HepG2 (cell line): ENCODE data around the gene HOXA13. TPM values are rescaled to one million over a fixed set of nuclear protein-coding genes. Genes with fewer than 3 reads are reported as not detected.

Source experiments
- ATF3 ChIP-seq: sonication (generic); formaldehyde crosslinking; IDR thresholded peaks from 2 replicates; pipeline ENCODE4 v1.4.0; 2020; ENCODE audit warnings: missing genetic modification reagents
- EEA1 ChIP-seq: sonication (generic); formaldehyde crosslinking; IDR thresholded peaks from 2 replicates; pipeline ENCODE4 v1.5.1; 2020; ENCODE audit warnings: mild to moderate bottlenecking, missing genetic modification reagents, borderline replicate concordance
- HOXA3 ChIP-seq: sonication (generic); formaldehyde crosslinking; IDR thresholded peaks from 2 replicates; pipeline ENCODE4 v1.5.0; 2020; ENCODE audit warnings: missing genetic modification reagents
- PAF1 ChIP-seq: IDR thresholded peaks from 2 replicates; pipeline ENCODE4 v1.6.1; 2016; ENCODE audit warnings: missing genetic modification reagents, missing compliant biosample characterization
- ZFY ChIP-seq: sonication (generic); formaldehyde crosslinking; IDR thresholded peaks from 2 replicates; pipeline ENCODE4 v1.4.0; 2020; ENCODE audit warnings: missing genetic modification reagents
- ZNF274 ChIP-seq: sonication (generic); formaldehyde crosslinking; IDR thresholded peaks from 2 replicates; pipeline ENCODE4 v1.5.1; 2020; ENCODE audit warnings: mild to moderate bottlenecking, missing genetic modification reagents
- ZNF7 ChIP-seq: IDR thresholded peaks from 2 replicates; pipeline ENCODE4 v1.6.1; 2016; ENCODE audit warnings: missing biosample characterization, missing genetic modification reagents
- polyA plus RNA-seq, 8 experiments: library from polyadenylated mRNA; depleted of rRNA in 3 of 8; stranded (reverse) in 7 of 8; unstranded in 1 of 8; fragments of >200 nt; fragmentation: Illumina TruSeq in 4 of 8; extraction: Trizol in 4 of 8; gene quantifications; 2 replicates each; pipeline versions ENCODE4 v1.2.1 to v1.2.3, GENCODE V29; 2011 to 2016; ENCODE audit warnings: low read depth in 4 of 8, missing spikeins in 1 of 8, mixed read lengths in 1 of 8; ENCODE audit not compliant: insufficient read depth in 1 of 8
- total RNA-seq, 5 experiments: library from RNA; depleted of rRNA; stranded (reverse); fragments of >200 nt; fragmentation: Illumina TruSeq; extraction: Trizol; gene quantifications; 2 replicates each; pipeline ENCODE4 v1.2.3, GENCODE V29; 2016; ENCODE audit warnings: low read depth in 1 of 5
- TF ChIP-seq, protein P1 (sequence below): sonication (generic); formaldehyde crosslinking; conservative IDR thresholded peaks from 2 replicates; pipeline ENCODE4 v1.4.0; 2020; ENCODE audit warnings: missing genetic modification reagents
- TF ChIP-seq, protein P2 (sequence below): sonication (generic); formaldehyde crosslinking; IDR thresholded peaks from 2 replicates; pipeline ENCODE4 v1.5.0; 2020; ENCODE audit warnings: mild to moderate bottlenecking, low read depth, missing genetic modification reagents, borderline replicate concordance
- TF ChIP-seq, protein P3 (sequence below): sonication (generic); formaldehyde crosslinking; IDR thresholded peaks from 2 replicates; pipeline ENCODE4 v1.5.0; 2020; ENCODE audit warnings: missing genetic modification reagents

HOXA13 gene
- total and polyA plus RNA-seq, 2 of the 13 experiments (the other 11 are each of a cell fraction or from before 2014, with no cell fraction given) = 0.01 to 0.04 TPM

GRCh38 chr7:27156508-27156898 lies 43.4 kb downstream of the HOXA13 start, which contains the start of gene HOXA7 (continued):
- TF ChIP-seq ATF3 (CRISPR knock-in tag) (no peak), ZFY (CRISPR knock-in tag) (no peak), EEA1 (CRISPR knock-in tag) (no peak), ZNF7 (CRISPR knock-in tag) (no peak), ZNF274 (CRISPR knock-in tag) (no peak), HOXA3 (CRISPR knock-in tag) (no peak), PAF1 (no peak)
- TF ChIP-seq, protein P1, sequence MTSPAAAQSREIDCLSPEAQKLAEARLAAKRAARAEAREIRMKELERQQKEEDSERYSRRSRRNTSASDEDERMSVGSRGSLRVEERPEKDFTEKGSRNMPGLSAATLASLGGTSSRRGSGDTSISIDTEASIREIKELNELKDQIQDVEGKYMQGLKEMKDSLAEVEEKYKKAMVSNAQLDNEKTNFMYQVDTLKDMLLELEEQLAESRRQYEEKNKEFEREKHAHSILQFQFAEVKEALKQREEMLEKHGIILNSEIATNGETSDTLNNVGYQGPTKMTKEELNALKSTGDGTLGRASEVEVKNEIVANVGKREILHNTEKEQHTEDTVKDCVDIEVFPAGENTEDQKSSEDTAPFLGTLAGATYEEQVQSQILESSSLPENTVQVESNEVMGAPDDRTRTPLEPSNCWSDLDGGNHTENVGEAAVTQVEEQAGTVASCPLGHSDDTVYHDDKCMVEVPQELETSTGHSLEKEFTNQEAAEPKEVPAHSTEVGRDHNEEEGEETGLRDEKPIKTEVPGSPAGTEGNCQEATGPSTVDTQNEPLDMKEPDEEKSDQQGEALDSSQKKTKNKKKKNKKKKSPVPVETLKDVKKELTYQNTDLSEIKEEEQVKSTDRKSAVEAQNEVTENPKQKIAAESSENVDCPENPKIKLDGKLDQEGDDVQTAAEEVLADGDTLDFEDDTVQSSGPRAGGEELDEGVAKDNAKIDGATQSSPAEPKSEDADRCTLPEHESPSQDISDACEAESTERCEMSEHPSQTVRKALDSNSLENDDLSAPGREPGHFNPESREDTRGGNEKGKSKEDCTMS = no peak
- TF ChIP-seq, protein P2, sequence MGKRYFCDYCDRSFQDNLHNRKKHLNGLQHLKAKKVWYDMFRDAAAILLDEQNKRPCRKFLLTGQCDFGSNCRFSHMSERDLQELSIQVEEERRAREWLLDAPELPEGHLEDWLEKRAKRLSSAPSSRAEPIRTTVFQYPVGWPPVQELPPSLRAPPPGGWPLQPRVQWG = no peak
- TF ChIP-seq, protein P3, sequence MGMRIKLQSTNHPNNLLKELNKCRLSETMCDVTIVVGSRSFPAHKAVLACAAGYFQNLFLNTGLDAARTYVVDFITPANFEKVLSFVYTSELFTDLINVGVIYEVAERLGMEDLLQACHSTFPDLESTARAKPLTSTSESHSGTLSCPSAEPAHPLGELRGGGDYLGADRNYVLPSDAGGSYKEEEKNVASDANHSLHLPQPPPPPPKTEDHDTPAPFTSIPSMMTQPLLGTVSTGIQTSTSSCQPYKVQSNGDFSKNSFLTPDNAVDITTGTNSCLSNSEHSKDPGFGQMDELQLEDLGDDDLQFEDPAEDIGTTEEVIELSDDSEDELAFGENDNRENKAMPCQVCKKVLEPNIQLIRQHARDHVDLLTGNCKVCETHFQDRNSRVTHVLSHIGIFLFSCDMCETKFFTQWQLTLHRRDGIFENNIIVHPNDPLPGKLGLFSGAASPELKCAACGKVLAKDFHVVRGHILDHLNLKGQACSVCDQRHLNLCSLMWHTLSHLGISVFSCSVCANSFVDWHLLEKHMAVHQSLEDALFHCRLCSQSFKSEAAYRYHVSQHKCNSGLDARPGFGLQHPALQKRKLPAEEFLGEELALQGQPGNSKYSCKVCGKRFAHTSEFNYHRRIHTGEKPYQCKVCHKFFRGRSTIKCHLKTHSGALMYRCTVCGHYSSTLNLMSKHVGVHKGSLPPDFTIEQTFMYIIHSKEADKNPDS (CRISPR knock-in tag) = no peak
- TF ChIP-seq, all 625 proteins: peak for 3
